PFSK-1 (cell line): ENCODE measurements around the gene MAPK7.
A peak's percentile ranks its signal among the peaks of the same experiment; 100 is the strongest.

Experiments used
- POLR2AphosphoS5 ChIP-seq: IDR thresholded peaks from 2 replicates; pipeline ENCODE4 v1.6.1; 2012; ENCODE audit warnings: low read depth, mild to moderate bottlenecking, control low read depth, low read length, moderate library complexity
- TAF1 ChIP-seq: IDR thresholded peaks from 2 replicates; pipeline ENCODE4 v1.6.1; 2012; ENCODE audit warnings: low read length, control low read depth, borderline replicate concordance; ENCODE audit not compliant: insufficient read depth
- TF ChIP-seq, protein P1 (sequence below), 2 experiments: IDR thresholded peaks; 2 replicates each; pipeline versions ENCODE4 v1.6.1 to v1.8.0; 2011 to 2012; ENCODE audit warnings: low read depth in 2 of 2, low read length in 2 of 2, control low read depth in 1 of 2, inconsistent platforms in 1 of 2, mild to moderate bottlenecking in 1 of 2, moderate library complexity in 1 of 2; ENCODE audit not compliant: insufficient read depth in 1 of 2

DNA sequence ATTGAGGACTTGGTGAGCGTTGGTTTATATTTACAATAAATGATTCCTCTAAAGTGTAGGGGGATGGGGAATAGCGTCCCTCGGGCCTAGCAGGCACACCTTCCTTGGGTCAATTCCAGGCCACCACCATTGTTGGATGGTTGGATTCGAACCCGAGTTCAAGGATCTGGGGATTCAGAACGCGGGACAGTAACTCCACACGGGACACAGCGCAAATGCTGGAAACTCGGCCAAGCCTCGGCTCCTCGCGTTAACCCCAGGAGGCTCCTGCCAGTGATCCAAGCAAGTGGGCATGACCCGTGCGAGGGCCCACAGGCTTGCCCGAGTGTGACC is 16.4 kb upstream of the MAPK7 start:
- TF ChIP-seq TAF1 (no peak), POLR2AphosphoS5 (no peak)
- TF ChIP-seq, protein P1, sequence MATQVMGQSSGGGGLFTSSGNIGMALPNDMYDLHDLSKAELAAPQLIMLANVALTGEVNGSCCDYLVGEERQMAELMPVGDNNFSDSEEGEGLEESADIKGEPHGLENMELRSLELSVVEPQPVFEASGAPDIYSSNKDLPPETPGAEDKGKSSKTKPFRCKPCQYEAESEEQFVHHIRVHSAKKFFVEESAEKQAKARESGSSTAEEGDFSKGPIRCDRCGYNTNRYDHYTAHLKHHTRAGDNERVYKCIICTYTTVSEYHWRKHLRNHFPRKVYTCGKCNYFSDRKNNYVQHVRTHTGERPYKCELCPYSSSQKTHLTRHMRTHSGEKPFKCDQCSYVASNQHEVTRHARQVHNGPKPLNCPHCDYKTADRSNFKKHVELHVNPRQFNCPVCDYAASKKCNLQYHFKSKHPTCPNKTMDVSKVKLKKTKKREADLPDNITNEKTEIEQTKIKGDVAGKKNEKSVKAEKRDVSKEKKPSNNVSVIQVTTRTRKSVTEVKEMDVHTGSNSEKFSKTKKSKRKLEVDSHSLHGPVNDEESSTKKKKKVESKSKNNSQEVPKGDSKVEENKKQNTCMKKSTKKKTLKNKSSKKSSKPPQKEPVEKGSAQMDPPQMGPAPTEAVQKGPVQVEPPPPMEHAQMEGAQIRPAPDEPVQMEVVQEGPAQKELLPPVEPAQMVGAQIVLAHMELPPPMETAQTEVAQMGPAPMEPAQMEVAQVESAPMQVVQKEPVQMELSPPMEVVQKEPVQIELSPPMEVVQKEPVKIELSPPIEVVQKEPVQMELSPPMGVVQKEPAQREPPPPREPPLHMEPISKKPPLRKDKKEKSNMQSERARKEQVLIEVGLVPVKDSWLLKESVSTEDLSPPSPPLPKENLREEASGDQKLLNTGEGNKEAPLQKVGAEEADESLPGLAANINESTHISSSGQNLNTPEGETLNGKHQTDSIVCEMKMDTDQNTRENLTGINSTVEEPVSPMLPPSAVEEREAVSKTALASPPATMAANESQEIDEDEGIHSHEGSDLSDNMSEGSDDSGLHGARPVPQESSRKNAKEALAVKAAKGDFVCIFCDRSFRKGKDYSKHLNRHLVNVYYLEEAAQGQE (IDR thresholded peaks at IDR 0.05; ENCODE audit: insufficient read depth in 1 of 2, low read depth in 2 of 2, low read length in 2 of 2) = peak in 1 of 2 experiments; percentile 44; a peak in 1 of 4 replicates
